ENCODE data around the gene TAS2R10. TPM values are rescaled to one million over a fixed set of nuclear protein-coding genes. Genes with fewer than 3 reads are reported as not detected.

The TAS2R10 gene, protein sequence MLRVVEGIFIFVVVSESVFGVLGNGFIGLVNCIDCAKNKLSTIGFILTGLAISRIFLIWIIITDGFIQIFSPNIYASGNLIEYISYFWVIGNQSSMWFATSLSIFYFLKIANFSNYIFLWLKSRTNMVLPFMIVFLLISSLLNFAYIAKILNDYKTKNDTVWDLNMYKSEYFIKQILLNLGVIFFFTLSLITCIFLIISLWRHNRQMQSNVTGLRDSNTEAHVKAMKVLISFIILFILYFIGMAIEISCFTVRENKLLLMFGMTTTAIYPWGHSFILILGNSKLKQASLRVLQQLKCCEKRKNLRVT
- polyA plus RNA-seq (2012; rRNA removed): 0.16 and 0.21 TPM in 2 replicates
- polyA plus RNA-seq (2012; cell fraction: cytosol; rRNA removed): 0.04 TPM in 1 of 2 replicates, not detected in the other
- 0.61 and 1.8 TPM in 2 replicates for polyA plus RNA-seq (2012; cell fraction: nucleus; rRNA removed)

DNA sequence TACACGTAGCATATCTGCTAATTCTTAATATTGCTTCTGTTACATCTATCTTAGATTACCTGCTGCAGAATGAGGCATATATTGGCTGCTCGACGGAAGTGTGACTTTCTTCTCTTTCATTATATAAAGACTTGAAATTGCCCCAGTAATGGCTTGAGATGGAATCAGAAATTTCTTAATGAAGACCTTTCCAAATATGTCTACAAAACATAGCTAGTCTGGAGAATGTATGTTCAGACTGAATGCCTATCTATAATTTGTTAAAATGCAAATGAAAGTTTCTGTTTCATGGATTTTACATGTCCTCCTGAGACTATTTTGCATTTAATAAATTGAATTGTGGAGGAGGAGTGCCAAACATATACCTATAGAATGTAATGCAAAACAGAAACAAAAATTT is at the start of gene TAS2R10:
TSS of gene TAS2R10 (minus strand) at position 101 of the 400 bp plus-strand sequence. CDS start at position 12, 89 bp downstream.
- H3K4me3 ChIP-seq (ENCODE audit: low read depth in 2 of 2, low read length in 1 of 2): no peak within 1 kb of the TSS
- WGBS (ENCODE audit: low lambda C conversion rate): 88% methylated on average over 3 of the region's 3 CpGs
- no peaks in the 10 kb centered on the region for H3F3A ChIP-seq (replicated peaks; ENCODE audit: insufficient read depth)
- no peaks in the 10 kb centered on the region for H3K36me3 ChIP-seq (replicated peaks in 1 of 2; ENCODE audit: control insufficient read depth in 1 of 2, insufficient read depth in 2 of 2, low read length in 1 of 2)
- CTCF ChIA-PET: interaction anchor here (1.6 kb wide), 1 partner anchor 76 kb away, joined by 6 read pairs; no protein-coding TSS in a partner anchor
- no peak within 1 kb of the TSS for H3K27ac ChIP-seq (ENCODE audit: low read depth in 2 of 2, low read length in 1 of 2)
- TF ChIP-seq RFX5 (IDR thresholded peaks at IDR 0.05; ENCODE audit: low read length) (no peak), USF2 (IDR thresholded peaks at IDR 0.05; ENCODE audit: borderline replicate concordance, low read depth, low read length) (no peak), MXI1 (IDR thresholded peaks at IDR 0.05; ENCODE audit: low read depth, low read length) (no peak), YY1 (IDR thresholded peaks at IDR 0.05; ENCODE audit: low read depth) (no peak), TAF1 (IDR thresholded peaks at IDR 0.05; ENCODE audit: borderline replicate concordance, low read depth, low read length) (no peak), RAD21 (IDR thresholded peaks at IDR 0.05; ENCODE audit: low read length) (no peak)
- TF ChIP-seq, protein P1, sequence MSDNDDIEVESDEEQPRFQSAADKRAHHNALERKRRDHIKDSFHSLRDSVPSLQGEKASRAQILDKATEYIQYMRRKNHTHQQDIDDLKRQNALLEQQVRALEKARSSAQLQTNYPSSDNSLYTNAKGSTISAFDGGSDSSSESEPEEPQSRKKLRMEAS (IDR thresholded peaks at IDR 0.05; ENCODE audit: low read depth): no peak
- TF ChIP-seq, protein P2, sequence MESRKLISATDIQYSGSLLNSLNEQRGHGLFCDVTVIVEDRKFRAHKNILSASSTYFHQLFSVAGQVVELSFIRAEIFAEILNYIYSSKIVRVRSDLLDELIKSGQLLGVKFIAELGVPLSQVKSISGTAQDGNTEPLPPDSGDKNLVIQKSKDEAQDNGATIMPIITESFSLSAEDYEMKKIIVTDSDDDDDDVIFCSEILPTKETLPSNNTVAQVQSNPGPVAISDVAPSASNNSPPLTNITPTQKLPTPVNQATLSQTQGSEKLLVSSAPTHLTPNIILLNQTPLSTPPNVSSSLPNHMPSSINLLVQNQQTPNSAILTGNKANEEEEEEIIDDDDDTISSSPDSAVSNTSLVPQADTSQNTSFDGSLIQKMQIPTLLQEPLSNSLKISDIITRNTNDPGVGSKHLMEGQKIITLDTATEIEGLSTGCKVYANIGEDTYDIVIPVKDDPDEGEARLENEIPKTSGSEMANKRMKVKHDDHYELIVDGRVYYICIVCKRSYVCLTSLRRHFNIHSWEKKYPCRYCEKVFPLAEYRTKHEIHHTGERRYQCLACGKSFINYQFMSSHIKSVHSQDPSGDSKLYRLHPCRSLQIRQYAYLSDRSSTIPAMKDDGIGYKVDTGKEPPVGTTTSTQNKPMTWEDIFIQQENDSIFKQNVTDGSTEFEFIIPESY (IDR thresholded peaks at IDR 0.05; ENCODE audit: borderline replicate concordance, low read depth): no peak
- no peaks in the 10 kb centered on the region for H3K79me2 ChIP-seq (ENCODE audit: insufficient read depth)
- no peaks in the 10 kb centered on the region for H3K9me3 ChIP-seq
- no peaks in the 10 kb centered on the region for H3K9me2 ChIP-seq
- no peaks in the 10 kb centered on the region for H4K20me1 ChIP-seq (ENCODE audit: insufficient read depth)
- no peak within 1 kb of the TSS for H3K9ac ChIP-seq
- H2AFZ ChIP-seq (ENCODE audit: low read depth): no peak within 1 kb of the TSS
- no peaks in the 10 kb centered on the region for H3K4me1 ChIP-seq (ENCODE audit: control insufficient read depth in 1 of 2, insufficient read depth in 2 of 2, low read depth in 1 of 2, low read length in 1 of 2)
- POLR2A ChIA-PET: no interaction called here
- H3K4me2 ChIP-seq: no peak within 1 kb of the TSS
- H3K27me3 ChIP-seq (ENCODE audit: insufficient read depth): no peaks in the 10 kb centered on the region
- DNase-seq: no peak

GRCh38 chr12:10873378-10873777 is 47.2 kb upstream of the TAS2R10 start:
- H2AFZ ChIP-seq (ENCODE audit: low read depth): no peak overlapping the region

More at GRCh38 chr12:10873378-10873777, 47.2 kb upstream of the TAS2R10 start:
- Histone ChIP-seq H3K9me2 (no peaks in the 10 kb centered on the region), H3K27ac (ENCODE audit: low read depth in 2 of 2, low read length in 1 of 2) (no peak overlapping the region), H3F3A (replicated peaks; ENCODE audit: insufficient read depth) (no peaks in the 10 kb centered on the region), H3K9ac (no peak overlapping the region), H3K4me2 (no peak overlapping the region), H3K4me1 (ENCODE audit: control insufficient read depth in 1 of 2, insufficient read depth in 2 of 2, low read depth in 1 of 2, low read length in 1 of 2) (no peaks in the 10 kb centered on the region), H3K4me3 (ENCODE audit: low read depth in 2 of 2, low read length in 1 of 2) (no peak overlapping the region), H3K36me3 (replicated peaks in 1 of 2; ENCODE audit: control insufficient read depth in 1 of 2, insufficient read depth in 2 of 2, low read length in 1 of 2) (peaks cover 12 to 15% of the 10 kb centered on the region in 2 experiments), H3K79me2 (ENCODE audit: insufficient read depth) (no peaks in the 10 kb centered on the region), H3K9me3 (no peaks in the 10 kb centered on the region), H3K27me3 (ENCODE audit: insufficient read depth) (no peaks in the 10 kb centered on the region), H4K20me1 (ENCODE audit: insufficient read depth) (no peaks in the 10 kb centered on the region)
- CTCF ChIA-PET: interaction anchor here (1.5 kb wide), 1 partner anchor 326 kb away, joined by 8 read pairs; no protein-coding TSS in a partner anchor
- WGBS (ENCODE audit: low lambda C conversion rate): 86% methylated on average over 2 of the region's 2 CpGs
- TF ChIP-seq SMC3 (IDR thresholded peaks at IDR 0.05; ENCODE audit: low read depth, low read length): no peak
- TF ChIP-seq MEF2A (IDR thresholded peaks at IDR 0.05; ENCODE audit: borderline replicate concordance, low read depth): no peak
- no peak for TF ChIP-seq USF2 (IDR thresholded peaks at IDR 0.05; ENCODE audit: borderline replicate concordance, low read depth, low read length)
- TF ChIP-seq, protein P3, sequence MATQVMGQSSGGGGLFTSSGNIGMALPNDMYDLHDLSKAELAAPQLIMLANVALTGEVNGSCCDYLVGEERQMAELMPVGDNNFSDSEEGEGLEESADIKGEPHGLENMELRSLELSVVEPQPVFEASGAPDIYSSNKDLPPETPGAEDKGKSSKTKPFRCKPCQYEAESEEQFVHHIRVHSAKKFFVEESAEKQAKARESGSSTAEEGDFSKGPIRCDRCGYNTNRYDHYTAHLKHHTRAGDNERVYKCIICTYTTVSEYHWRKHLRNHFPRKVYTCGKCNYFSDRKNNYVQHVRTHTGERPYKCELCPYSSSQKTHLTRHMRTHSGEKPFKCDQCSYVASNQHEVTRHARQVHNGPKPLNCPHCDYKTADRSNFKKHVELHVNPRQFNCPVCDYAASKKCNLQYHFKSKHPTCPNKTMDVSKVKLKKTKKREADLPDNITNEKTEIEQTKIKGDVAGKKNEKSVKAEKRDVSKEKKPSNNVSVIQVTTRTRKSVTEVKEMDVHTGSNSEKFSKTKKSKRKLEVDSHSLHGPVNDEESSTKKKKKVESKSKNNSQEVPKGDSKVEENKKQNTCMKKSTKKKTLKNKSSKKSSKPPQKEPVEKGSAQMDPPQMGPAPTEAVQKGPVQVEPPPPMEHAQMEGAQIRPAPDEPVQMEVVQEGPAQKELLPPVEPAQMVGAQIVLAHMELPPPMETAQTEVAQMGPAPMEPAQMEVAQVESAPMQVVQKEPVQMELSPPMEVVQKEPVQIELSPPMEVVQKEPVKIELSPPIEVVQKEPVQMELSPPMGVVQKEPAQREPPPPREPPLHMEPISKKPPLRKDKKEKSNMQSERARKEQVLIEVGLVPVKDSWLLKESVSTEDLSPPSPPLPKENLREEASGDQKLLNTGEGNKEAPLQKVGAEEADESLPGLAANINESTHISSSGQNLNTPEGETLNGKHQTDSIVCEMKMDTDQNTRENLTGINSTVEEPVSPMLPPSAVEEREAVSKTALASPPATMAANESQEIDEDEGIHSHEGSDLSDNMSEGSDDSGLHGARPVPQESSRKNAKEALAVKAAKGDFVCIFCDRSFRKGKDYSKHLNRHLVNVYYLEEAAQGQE (IDR thresholded peaks at IDR 0.05; ENCODE audit: low read depth, low read length): no peak
- no peak for TF ChIP-seq ELF1 (IDR thresholded peaks at IDR 0.05)
- no peak for TF ChIP-seq USF1 (IDR thresholded peaks at IDR 0.05; ENCODE audit: borderline replicate concordance, low read depth)
- no peak for DNase-seq
- POLR2A ChIA-PET: no interaction called here
